GM19372 (cell line): ENCODE measurements around the gene RPS6KA5.
"Not testable (repeated sequence)": the region's sequence is repeated elsewhere in the genome, so short reads cannot be mapped to it uniquely, and the experiment has no call there.

Experiments
- ATAC-seq: cut with Tn5 transposase; IDR thresholded peaks from one replicate; pipeline ENCODE4 v1.9.1; 2021; ENCODE audit warnings: mild to moderate bottlenecking, low read depth, moderate library complexity; ENCODE audit not compliant: unreplicated experiment

The RPS6KA5 gene

DNA sequence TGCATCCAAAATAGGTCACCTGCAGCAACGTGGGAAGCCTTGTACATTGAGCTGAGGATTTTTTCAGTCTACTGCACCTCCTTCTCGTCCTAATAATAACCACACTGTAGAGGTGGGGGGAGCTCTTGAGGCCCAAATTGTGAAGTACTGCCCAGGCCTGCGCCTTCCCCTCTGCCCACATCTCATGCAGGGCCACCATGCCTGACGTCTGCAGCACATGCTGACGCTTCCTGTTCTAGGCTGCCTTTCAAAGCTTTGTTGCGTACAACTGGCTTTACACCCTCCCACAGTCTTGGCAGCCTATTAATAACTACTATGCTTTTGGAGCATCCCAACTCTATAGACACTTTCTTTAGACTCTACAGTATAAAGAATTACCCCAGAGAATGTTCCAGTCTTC is 217.7 kb downstream of the RPS6KA5 start:
- ATAC-seq, result no peak

DNA sequence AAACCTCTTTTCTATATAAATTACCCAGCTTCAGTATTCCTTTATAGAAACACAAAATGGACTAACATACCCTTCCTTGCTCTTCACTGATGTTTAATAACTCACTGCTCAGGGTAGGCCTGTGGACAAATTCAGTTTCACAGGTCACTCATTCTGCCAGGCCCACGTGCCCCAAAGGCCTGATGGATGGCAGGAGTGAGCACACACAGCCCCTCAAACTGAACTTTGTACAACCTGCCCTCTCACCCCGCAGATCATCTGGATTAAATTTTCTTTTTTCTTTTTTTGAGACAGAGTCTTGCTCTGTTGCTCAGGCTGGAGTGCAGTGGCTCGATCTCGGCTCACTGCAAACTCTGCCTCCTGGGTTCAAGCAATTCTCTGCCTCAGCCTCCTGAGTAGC is 219.8 kb downstream of the RPS6KA5 start:
- not testable (repeated sequence) for ATAC-seq

DNA sequence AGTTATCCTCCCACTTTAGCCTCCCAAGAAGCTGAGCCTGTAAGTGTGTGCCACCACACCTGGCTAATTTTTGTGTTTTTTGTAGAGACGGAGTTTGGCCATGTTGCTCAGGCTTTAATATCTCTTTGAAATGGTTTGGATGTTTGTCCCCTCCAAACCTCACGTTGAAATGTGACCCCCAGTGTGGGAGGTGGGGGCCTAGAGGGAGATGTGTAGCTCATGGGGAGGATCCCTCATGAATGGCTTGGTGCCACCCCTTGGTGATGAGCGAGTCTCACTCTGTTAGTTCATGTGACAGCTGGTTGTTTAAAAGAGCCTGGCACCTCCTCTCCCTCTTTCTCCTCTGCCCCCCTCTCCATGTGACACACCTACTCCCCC is 220.6 kb downstream of the RPS6KA5 start:
- ATAC-seq, result no peak

DNA sequence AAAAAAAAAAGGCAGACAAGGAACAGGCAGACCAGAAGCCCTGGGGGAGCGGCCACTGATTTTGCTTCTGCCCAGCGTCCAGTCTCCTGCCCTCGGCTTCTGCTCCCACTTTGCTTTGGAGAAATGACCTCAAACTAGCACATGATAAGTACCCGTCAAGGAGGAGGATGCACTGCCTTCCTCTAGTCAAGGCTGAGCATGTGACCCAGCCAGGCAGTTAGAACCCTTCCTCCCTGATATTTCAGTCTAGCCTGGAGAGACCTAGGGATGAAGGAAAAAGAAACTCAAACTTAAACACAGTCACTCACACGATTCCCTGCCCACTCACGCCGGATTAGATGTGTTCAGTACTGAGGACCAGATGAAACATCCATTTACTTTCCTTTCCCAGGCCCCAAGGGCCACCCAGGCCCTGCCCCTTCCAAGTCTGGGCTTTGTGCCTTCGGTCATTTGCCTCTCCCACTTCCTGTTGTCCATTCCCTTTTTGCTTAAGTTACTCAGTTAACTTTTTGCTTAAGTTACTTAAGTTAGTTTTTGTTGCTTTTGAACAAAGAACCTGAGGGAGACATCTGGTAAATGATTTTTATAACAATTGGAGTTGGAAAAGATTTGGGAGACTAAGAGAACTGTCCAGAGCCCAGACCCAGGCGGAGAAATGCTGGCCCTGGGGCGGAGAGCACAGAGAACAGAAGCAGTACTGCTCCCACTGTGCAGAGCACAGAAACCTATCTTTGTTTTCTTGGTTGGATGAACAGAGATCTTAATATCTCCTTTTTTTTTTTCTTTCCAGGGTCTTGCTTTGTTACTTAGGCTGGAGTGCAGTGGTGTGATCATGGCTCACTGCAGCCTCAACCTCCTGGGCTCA is 221.2 kb downstream of the RPS6KA5 start:
- no peak for ATAC-seq

DNA sequence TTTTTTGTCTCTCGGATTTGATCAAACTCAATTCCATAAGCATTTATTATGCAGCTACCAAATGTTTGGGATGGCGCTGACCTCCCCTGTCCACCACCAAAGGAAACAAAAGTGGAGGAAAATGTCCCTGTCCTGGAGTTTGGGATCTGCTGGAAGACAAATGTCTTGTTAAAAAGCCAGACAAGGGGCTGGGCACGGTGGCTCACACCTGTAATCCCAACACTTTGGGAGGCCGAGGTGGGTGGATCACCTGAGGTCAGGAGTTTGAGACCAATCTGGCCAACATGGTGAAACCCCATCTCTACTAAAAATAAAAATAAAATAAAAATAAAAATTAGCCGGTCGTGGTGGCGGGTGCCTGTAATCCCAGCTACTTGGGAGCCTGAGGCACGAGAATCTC is 221.9 kb downstream of the RPS6KA5 start:
- not testable (repeated sequence) for ATAC-seq

DNA sequence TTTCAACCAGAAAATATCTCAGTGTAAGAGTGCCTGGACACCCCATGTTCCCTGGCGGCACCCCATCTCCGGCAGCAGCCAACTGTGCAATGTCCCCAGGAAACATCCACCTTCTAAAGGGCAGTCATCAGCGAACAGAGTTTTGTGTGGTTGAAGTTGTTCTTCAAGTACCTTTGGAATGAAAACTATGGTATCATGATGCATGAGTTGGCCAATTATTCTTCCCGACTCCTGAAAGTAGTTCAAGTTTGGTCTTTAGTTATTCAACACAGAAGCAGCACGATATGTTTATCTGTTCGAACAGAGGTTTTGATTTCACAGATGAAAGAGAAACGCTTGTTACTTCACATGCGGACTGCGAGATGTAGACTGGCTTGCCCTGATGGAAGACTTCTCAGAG is 223.1 kb downstream of the RPS6KA5 start:
- ATAC-seq, result no peak

DNA sequence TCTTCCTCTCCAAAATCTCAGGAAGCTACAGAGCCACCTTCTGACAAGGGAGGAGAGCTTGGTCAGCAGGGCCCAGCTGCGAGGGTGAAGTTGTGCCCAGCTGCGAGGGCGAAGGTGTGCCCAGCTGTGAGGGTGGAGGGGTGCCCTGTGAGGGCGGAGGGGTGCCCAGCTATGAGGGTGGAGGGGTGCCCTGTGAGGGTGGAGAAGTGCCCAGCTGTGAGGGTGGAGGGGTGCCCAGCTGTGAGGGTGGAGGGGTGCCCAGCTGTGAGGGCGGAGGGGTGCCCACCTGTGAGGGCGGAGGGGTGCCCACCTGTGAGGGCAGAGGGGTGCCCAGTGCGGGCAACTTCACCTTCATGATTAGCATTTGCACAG is 223.8 kb downstream of the RPS6KA5 start:
- no peak for ATAC-seq

DNA sequence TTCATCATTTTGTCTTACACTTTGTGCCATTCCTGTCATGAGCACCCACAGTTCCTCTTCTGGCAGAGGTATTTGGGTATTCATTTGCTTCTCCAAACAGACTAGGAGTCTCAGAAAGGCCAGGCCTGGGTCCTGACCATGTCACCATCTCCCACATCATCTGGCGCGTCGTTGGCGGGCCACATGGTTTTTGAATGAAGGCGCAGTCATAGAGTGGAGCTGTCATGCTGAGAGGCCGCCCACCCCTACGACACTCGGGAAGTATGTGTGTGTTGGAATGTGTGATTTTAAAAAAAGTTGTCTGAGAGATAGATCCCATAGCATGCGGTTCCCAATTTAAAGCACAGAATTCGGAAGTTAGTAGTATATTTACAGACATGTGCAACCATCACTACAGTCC is 228.6 kb downstream of the RPS6KA5 start:
- ATAC-seq, result no peak

DNA sequence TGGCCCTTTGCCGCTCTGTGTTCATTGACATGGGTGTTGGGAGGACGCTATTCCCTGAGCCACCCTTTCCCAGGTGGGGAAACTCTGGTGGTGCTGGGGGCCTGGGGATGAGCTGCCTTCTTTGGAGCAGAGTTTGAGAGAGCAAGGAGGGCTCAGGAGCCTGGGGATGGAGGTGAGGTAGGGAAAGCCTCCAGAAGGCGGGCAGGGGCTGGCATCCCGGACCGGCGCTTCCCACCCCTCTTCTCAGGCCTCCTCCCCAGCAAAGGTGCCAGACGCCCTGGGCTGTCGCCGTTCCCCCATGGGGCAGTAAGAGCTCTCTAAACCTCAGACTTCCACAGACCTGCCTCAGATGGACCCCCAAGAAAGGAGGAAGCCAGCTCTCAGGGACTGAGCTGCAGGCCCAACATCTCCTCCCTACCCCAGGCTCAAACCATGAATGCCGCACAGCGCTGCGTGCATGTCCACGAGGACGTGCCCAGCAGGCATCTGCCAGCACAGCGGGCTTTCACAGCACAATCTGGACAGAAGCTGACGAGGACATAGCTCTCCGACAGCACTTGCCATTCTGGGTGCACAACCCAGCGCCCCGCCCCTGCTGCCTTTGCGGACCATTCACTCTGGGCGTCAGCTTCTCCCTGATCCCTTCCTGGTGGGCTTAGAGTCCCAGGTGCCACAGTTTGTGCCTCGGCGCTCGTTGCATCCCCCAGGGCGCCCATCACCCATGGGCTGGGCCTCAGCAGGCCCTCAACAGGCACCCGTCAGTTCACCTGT is 229.3 kb downstream of the RPS6KA5 start:
- no peak for ATAC-seq

DNA sequence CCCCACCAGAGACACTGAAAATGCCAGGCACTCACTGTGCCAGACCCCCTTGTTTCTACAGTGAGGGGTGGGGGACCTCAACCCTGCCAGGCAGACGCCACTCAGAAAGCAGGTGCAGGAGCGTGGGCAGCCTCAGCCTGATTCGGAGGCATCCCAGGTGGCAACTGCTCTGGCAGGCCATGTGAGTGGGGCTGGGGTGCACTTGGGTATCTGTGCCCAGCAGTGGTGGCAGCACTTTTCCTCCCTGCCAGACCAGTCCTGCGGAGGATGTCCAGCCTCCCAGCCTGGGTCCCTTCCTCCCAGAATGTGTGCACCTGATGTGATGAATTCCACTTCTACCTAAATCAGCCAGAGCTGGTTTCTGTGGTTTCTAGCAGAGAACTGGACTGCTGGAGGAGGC is 230.8 kb downstream of the RPS6KA5 start:
- no peak for ATAC-seq

DNA sequence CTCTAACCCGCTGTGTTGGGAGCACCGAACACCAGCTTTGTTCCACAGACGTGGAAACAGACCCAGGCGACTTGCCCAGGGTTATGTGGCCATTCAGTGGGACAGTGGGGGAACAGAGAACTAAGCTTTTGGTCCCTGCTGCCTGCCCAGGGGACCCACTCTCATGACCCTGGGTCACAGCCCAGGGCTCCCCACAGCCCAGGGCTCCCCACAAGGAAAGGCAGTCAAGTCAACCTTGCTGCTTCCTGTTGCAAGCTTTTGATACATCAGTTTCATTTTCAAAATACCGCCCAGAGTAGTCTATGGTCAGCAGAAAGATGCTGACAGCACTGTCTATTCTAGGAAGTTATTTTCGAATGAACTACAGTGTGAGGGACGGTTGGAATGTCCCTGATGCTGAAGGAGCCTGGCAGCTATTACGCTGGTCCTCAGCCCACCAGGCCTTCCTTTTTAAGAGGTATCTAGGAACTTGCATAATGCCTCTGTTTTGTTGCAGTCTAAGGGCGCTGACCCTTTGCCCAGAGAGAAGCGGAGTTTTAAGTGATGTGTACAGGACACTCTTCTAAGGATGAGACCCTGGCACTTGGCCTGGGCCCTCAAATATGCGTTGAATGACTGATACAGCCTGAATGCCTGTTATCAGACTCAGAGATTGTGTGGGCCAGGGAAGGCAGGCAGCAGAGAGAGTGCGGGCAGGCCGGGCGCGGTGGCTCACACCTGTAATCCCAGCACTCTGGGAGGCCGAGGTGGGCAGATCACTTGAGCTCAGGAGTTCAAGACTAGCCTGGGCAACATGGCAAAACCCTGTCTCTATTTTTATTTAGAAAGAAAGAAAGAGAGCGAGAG is 231.6 kb downstream of the RPS6KA5 start:
- peak; percentile 58 for ATAC-seq

DNA sequence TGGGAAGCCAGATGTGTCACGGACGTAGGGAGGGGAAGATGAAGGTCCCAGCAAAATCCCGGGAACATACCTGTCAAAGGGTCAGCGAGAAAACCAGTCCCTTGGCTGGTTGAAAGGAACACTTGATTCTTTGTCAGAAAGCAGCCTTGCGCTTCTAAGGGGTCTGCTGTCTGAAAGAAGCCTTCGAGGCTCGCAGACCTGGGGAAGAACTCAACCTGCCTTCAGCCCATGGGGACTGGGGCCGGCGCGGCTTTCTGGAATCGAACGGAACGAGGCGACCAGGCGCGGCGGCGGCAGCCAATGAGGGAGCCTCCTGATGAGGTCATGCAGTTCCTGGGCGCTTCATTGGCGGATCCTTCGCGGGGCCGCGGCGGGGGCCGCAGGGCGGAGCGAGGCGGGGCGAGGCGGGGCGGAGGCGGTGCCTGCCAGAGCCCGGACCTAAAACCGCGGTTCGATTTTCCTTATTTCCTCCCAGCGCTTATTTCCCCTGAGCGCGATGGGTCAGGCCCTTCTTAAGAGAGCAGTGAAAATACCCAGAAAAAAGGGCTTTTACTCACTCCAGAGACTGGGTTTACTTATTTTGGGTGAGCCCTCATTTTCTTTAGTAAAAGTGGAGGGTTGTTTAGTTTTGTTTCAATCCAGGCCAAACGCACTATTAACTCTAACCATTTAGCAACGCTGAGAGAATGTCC is 232.4 kb downstream of the RPS6KA5 start:
- ATAC-seq, result peak; percentile 97

DNA sequence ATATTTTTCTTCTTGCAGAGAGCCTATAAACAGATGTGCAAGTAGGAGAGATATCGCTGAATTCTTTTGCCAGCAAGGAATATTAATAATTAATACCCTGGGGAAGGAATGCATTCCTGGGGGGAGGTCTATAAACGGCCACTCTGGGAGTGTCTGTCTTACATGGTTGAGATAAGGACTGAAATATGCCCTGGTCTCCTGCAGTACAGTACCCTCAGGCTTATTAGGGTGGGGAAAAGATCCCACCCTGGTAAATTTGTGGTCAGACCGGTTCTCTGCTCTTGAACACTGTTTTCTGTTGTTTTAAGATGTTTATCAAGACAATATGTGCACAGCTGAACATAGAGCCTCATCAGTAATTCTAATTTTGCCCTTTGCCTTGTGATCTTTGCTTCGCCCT is 236.9 kb downstream of the RPS6KA5 start:
- ATAC-seq, result not testable (repeated sequence)

DNA sequence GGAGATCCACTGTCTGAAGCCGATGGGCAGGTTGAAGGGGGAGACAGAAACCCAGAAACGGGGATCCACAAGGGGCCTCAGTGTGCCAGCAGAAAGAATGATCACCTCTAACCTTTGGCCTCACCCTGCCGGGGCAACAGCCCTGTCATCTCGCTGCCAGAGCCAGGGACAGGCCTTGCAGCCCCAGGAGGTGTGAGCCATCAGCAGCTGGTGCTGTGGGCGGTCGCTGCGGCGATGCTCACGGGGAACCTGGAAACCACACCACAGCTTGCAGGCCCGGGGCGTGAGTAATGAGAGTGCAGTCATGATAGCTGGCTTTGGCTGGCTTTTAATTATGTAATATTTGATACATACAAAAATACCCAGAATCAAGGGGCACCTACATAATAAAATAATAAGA is 239.5 kb downstream of the RPS6KA5 start:
- peak; percentile 69 for ATAC-seq

DNA sequence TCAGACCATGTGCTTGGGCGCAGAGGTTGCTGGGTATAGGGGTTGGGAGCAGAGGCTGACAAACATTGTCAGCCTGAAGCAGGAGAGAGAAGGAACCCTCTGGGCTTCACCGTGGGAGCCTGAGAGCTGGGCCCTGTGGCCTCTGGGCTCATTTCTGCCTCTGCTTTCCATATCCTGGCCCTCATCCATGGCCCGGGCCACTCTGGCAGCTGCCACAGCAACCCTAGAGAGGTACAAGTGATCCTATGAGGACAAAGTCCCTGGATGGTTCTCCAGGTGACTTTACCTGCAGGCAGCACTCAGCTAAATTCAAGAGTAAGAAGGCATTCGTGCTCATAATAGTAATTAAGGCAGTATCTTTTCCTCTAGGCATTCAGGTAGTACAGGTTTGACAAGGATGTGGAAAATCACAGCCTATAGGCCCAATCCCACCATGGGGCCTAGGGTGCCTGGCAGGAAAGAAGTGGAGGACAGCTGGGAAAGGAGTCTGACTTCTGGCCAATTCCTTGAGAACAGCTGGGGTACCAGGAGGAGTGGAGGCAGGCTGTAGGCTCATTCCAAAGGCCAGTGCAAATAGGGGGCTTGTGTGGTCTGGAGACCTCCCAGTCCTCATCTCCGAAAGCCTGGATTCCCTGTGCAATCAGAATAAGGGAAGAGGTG is 240.6 kb downstream of the RPS6KA5 start:
- no peak for ATAC-seq

DNA sequence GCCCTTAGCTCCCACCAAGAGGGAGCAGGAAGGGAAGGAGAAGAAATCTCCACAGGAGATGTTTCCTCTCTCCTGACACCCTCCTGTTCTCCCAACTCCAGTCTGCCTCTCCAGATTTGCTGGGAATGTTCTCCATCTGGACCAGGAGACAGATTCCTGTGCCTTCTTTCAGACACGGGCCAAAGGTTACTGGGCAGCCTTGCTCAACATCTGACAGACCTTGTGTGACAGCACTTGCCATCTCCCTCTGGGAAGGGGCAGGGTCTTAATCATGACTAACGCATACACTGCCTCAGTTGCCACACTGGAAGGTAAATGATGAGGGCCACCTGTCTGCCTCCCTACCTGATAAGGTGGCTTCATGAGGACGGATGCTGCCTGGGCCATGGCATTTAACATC is 241.7 kb downstream of the RPS6KA5 start:
- no peak for ATAC-seq

DNA sequence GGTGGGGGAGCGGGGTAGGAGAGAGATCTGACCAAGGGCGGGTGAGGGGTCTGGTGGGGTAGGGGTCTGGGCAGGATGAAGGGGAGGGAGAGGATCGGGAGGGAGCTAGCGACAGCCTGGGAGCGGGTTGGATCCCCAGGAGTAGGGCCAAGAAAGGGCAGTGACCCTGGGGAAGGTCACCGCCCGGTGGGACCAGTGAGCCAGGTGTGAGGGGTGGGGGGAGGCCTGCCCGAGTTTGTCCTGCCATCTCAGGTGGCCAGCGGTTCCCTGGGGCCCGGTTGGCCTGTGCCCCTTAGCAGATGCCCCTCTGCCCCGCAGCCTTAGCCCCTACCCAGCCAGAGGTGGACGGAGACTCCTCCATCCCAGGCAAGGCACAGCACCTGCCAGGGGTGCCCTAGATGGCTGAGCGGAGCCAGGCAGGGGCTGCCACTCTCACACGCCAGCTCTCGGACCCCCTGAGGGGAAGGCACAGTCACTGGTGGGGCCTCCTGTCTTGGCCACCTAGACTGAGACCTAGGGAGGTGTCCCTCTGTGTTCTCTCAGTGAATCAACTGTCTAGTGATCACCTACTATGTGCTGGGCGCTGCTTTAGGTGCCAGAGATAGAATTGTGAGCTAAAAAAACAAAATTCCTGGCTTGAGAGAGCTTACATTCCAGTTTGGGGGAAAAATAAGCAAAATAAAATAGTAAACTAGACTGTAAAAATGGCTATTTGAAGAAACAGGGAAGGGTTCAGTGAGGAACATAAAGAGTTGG is 243.6 kb downstream of the RPS6KA5 start:
- no peak for ATAC-seq

DNA sequence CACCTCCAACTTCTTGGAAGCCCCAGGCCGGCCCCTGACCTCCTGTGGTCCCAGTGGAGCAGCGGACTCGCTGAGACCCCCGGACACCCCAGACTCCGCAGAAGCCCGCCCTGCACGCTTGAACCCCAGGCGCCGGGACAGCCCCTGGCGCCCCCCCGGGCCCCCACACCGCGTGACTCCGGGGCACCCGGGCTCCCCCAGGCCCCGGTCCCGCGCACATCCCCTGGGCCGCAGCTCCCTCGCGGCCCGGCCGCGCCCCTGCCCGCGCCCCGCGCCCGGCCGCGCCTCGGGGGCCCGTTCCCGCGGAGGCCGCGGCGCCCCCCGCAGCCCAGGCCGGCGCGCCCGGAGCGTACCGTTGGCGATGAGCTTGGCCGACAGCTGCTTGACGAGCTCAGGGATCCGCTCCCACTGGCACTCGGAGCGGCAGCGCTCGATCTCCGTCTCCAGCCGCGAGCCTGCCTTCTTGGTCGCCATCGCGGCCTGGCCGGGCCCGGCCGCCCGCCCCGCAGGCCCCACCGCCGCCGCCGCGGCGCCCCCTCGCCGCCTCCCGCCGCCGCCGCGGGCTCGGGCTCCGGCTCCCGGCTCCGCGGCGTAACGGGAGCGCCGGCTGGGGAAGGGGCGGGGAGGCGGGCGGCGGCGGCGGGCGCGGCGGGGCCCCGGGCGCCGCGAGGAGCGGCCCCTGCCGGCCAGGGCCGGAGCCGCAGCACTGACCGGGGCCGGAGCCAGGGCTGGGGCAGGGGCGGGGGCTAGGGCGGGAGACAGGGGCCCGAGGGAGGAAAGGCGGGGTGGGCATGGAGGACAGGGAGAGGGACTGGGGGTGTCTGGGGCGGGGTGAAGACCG is 244.4 kb downstream of the RPS6KA5 start, which contains the start of gene TTC7B:
TSS of gene TTC7B (minus strand) at position 609 of the 841 bp plus-strand sequence. CDS start at position 474, 135 bp downstream.
- ATAC-seq, result peak; percentile 76
